Aorta (tissue), 5 donors: ENCODE data around the gene EEF2K. TPM values are rescaled to one million over a fixed set of nuclear protein-coding genes. Genes with fewer than 3 reads are reported as not detected.

Experiments used
- ATAC-seq: fragments of 200-7000 bp; cut with Tn5 transposase; one replicate; pipeline ENCODE4 v1.9.1; 2022; ENCODE audit warnings: moderate library complexity; ENCODE audit not compliant: low FRiP score
- DNase-seq, 2 donors: peaks; one replicate each; pipeline ENCODE4 v3.0.0-alpha.2; 2020
- H3K27ac ChIP-seq, 2 donors: one replicate each; pipeline ENCODE4 v1.5.1; 2013; ENCODE audit warnings: low read length in 2 of 2, mild to moderate bottlenecking in 2 of 2, moderate library complexity in 2 of 2, control low read depth in 1 of 2, inconsistent platforms in 1 of 2, low read depth in 1 of 2
- H3K27me3 ChIP-seq, 2 donors: one replicate each; pipeline ENCODE4 v1.6.1; 2013; ENCODE audit warnings: control low read depth in 1 of 2, low read length in 1 of 2, mild to moderate bottlenecking in 1 of 2, moderate library complexity in 1 of 2; ENCODE audit not compliant: insufficient read depth in 2 of 2, control insufficient read depth in 1 of 2
- H3K36me3 ChIP-seq, 2 donors: one replicate each; pipeline ENCODE4 v1.6.1; 2013; ENCODE audit warnings: control low read depth in 1 of 2, low read length in 1 of 2, mild to moderate bottlenecking in 1 of 2; ENCODE audit not compliant: insufficient read depth in 2 of 2, control insufficient read depth in 1 of 2
- H3K4me1 ChIP-seq, 2 donors: one replicate each; pipeline ENCODE4 v1.6.1; 2013; ENCODE audit warnings: low read length in 2 of 2, control low read depth in 1 of 2, mild to moderate bottlenecking in 1 of 2, moderate library complexity in 1 of 2; ENCODE audit not compliant: insufficient read depth in 2 of 2, control insufficient read depth in 1 of 2
- H3K4me3 ChIP-seq, 2 donors: one replicate each; pipeline ENCODE4 v1.5.1; 2013; ENCODE audit warnings: low read length in 2 of 2, control low read depth in 1 of 2, mild to moderate bottlenecking in 1 of 2
- H3K9me3 ChIP-seq: one replicate; pipeline ENCODE4 v1.6.1; 2013; ENCODE audit warnings: mild to moderate bottlenecking, low read length; ENCODE audit not compliant: control insufficient read depth
- WGBS, 2 donors: extraction: QIAGEN DNeasy Blood & Tissue Kit; methylation state at CpG; one replicate each; pipeline ENCODE4 v1.1.7; 2013; 5-methylcytosine and 5-hydroxymethylcytosine counted together
- intact Hi-C, 2 donors: fragments of 100-400 bp; cut with DNase I; formaldehyde crosslinking; loops; one replicate each; pipeline versions ENCODE4 v1.14.2 to v1.15.0; 2022
- polyA plus RNA-seq, 2 donors: library from polyadenylated mRNA; stranded (reverse); fragments of 200-250 nt; gene quantifications; one replicate each; pipeline ENCODE4 v1.2.3, GENCODE V29; 2013
- total RNA-seq, 2 donors: library from RNA; stranded (reverse); fragmentation: NEBNext Ultra II Directional; extraction: Animal tissue kit (Norgen Biotek cat#: 25700); gene quantifications; one replicate each; pipeline ENCODE4 v1.2.1, GENCODE V29; 2021
- donor health status: healthy with polysubstance abuse.
- donor health status: Bipolar disorder and iron deficiency.
- donor health status: DM: no; HTN: no; CAD: no.
- donor health status: DM: no; HTN: no; CAD: no.
- donor health status: DM: yes; HTN: yes; CAD: no.

EEF2K gene
- total and polyA plus RNA-seq, 4 donors: 9.3 to 56.3 (median 26.3) TPM

DNA sequence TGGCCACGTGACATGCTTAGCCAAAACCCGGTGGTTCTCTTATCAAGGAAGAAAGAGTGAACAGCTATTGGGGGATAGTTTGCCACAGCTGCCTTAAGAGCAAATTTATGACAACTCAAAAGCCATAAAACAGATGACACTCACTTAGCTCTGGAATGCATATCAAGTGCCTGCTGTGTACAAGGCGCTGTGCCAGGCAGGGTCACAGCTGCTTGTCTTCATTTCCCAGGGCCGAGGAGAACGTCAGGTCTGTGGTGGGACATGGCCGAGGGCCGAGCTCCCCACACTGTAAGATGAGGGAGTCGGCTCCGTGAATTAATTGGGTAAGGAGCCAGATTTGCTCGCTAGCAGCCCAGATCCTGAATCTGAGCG, 14.0 kb downstream of the EEF2K start:
- no peak overlapping the region for H3K4me3 ChIP-seq
- WGBS, 2 donors: 70 to 74% methylated on average over 11 of the region's 11 CpGs
- no peaks in the 10 kb centered on the region for H3K36me3 ChIP-seq
- intact Hi-C loops: no loop called here
- H3K4me1 ChIP-seq: peaks cover 0 to 2% of the 10 kb centered on the region in 2 donors
- DNase-seq: no peak
- no peak for ATAC-seq
- H3K27ac ChIP-seq: peak overlapping the region in 1 of 2 donors; percentile 72
- H3K27me3 ChIP-seq: no peaks in the 10 kb centered on the region
- H3K9me3 ChIP-seq: no peaks in the 10 kb centered on the region

DNA sequence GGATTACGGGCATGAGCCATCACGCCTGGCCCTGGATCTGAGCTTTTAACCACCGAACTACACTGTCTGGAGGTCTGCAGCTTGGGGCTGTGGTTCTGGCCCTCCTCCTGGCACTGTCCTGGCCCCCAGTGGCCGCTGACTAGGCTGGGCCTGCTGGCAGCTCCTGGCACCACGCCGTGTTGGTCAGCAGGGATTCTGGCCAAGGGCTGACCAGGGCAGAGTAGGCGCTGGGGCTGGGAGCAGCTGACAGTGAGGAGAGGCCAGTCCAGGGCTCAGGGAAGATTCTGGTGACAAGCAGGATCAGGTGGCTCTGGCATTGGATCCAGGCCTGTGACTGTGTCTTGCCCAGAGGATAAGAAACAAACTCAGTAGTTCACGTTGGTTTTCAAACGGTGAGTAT, 14.6 kb downstream of the EEF2K start:
- ATAC-seq: peak; percentile 83
- peaks cover 0 to 2% of the 10 kb centered on the region in 2 donors for H3K4me1 ChIP-seq
- WGBS, 2 donors: 9 to 10% methylated on average over 9 of the region's 9 CpGs

GRCh38 chr16:22222006-22222405, 15.9 kb downstream of the EEF2K start:
- intact Hi-C loops: no loop called here
- Histone ChIP-seq H3K27ac (no peak overlapping the region), H3K27me3 (no peaks in the 10 kb centered on the region), H3K36me3 (no peaks in the 10 kb centered on the region), H3K4me1 (no peaks in the 10 kb centered on the region), H3K4me3 (no peak overlapping the region), H3K9me3 (no peaks in the 10 kb centered on the region)
- ATAC-seq (no peak), DNase-seq (no peak)
- 96 to 98% methylated on average over 2 of the region's 2 CpGs for WGBS, 2 donors

More for the DNA sequence above, 14.6 kb downstream of the EEF2K start:
- peak overlapping the region; percentile 2 to 72 for H3K27ac ChIP-seq
- H3K36me3 ChIP-seq: no peaks in the 10 kb centered on the region
- peak; percentile 84 to 93 for DNase-seq
- H3K27me3 ChIP-seq: no peaks in the 10 kb centered on the region
- no peak overlapping the region for H3K4me3 ChIP-seq
- intact Hi-C loops: no loop called here
- H3K9me3 ChIP-seq: no peaks in the 10 kb centered on the region

DNA sequence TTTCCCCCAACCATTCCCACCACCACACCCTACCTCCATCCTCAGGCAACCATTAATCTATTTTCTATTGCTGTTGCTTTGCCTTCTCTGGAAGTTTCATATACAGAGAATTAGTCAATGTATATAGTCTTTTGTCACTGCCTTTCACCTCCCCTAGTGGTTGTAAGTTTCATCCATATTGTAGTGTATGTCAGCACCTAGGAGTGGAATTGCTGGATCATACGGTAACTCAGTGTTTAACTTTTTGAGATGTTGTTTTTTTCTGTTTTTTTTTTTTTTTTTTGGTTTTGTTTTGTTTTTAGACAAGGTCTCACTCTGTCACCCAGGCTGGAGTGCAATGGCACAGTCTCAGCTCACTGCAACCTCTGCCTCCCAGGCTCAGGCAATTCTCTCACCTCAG, 16.9 kb downstream of the EEF2K start:
- Histone ChIP-seq H3K4me3 (no peak overlapping the region), H3K4me1 (no peaks in the 10 kb centered on the region), H3K9me3 (no peaks in the 10 kb centered on the region), H3K27me3 (no peaks in the 10 kb centered on the region), H3K36me3 (no peaks in the 10 kb centered on the region), H3K27ac (no peak overlapping the region)
- DNase-seq (no peak), ATAC-seq (no peak)
- WGBS, 2 donors: 57 to 65% methylated on average over 1 of the region's 1 CpG
- intact Hi-C loops: no loop called here

- 4 to 14% methylated on average over 7 of the region's 7 CpGs for WGBS, 2 donors
- Histone ChIP-seq H3K4me1 (no peaks in the 10 kb centered on the region), H3K27ac (peak overlapping the region in 1 of 2 donors; percentile 10), H3K27me3 (no peaks in the 10 kb centered on the region), H3K4me3 (no peak overlapping the region), H3K9me3 (no peaks in the 10 kb centered on the region), H3K36me3 (peaks cover 0 to 4% of the 10 kb centered on the region in 2 donors)
- intact Hi-C loops: no loop called here
- DNase-seq (peak in 1 of 2 donors; percentile 83), ATAC-seq (no peak)
Observed at GRCh38 chr16:22225060-22225459, 19.0 kb downstream of the EEF2K start.

DNA sequence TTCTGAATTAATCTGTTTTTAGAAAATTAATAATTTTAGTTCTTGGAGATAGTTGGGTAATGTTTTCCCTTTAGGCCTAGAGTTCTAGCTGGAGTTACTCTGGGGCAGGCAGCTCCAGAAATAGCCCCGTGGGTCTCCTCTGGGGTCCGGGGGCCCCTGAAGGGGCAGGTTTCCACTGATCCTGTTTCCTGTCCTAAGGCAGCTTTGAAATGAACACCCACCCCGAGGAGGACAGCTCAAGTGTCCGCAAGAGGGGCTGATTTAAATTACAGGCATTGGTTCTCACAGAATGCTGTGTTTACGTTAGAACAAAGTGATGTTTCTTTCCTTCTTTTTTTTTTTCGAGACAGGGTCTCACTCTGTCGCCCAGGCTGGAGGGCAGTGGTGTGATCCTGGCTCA, 23.8 kb downstream of the EEF2K start:
- H3K36me3 ChIP-seq: peaks cover 0 to 4% of the 10 kb centered on the region in 2 donors
- no peaks in the 10 kb centered on the region for H3K27me3 ChIP-seq
- intact Hi-C loops: no loop called here
- H3K9me3 ChIP-seq: no peaks in the 10 kb centered on the region
- ATAC-seq: no peak
- DNase-seq: no peak
- H3K4me1 ChIP-seq: no peaks in the 10 kb centered on the region
- 40 to 49% methylated on average over 7 of the region's 7 CpGs for WGBS, 2 donors
- no peak overlapping the region for H3K4me3 ChIP-seq
- H3K27ac ChIP-seq: no peak overlapping the region

DNA sequence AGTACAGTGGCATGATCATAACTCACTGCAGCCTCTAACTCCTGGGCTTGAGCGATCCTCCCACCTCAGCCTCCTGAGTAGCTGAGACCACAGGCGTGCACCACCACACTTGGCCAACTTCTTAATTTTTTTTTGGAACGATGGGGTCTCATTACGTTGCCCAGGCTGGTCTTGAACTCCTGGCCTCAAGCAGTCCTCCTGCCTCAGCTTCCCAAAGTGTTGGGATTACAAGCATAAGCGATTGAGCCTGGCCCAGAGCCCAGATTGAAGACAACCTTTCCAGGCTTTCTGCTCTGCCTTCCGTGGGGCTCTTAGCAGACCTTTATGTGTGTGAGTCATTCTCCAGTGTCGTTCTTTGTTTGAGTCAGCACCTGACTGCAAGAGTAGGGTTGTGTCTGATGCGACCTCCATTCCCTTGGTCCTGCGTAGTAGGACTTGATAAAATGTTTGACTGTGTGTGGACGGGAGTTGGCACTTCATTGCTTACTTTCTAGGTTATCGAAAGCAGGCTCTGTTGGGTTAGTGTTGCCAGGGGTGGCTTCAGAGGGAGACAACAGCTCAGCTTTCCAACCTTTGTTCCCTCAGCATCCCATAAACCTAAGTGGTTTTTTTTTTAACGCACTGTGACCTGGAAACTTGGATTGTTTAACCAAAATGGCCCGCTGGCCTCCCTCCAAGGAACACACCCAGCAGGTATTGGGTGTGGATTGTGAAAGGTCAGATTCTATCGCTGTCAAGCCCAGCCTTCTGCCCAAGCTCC, 26.4 kb downstream of the EEF2K start:
- ATAC-seq: no peak
- no peaks in the 10 kb centered on the region for H3K4me1 ChIP-seq
- H3K4me3 ChIP-seq: no peak overlapping the region
- intact Hi-C loops: no loop called here
- peaks cover 0 to 4% of the 10 kb centered on the region in 2 donors for H3K36me3 ChIP-seq
- peak overlapping the region in 1 of 2 donors; percentile 17 for H3K27ac ChIP-seq
- H3K27me3 ChIP-seq: no peaks in the 10 kb centered on the region
- DNase-seq: no peak
- no peaks in the 10 kb centered on the region for H3K9me3 ChIP-seq
- WGBS, 2 donors: 70 to 75% methylated on average over 14 of the region's 14 CpGs

DNA sequence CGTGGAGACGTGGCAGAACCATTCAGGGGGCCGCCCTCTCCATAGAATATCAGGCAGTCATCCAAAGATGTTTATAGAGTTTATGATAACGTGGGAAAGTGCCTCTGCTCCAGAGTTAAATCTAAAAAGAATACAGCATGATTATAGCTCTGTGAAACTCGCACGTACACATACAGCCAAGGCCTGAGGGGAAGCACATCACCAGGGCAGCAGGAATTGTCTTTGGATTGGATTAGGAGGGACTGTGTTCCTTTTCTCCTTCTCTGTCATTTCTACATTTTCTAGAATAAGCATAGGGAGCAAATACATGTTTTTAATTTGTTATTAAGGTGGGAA, 26.9 kb downstream of the EEF2K start:
- Histone ChIP-seq H3K36me3 (peaks cover 0 to 4% of the 10 kb centered on the region in 2 donors), H3K27me3 (no peaks in the 10 kb centered on the region), H3K9me3 (no peaks in the 10 kb centered on the region), H3K27ac (no peak overlapping the region), H3K4me3 (no peak overlapping the region), H3K4me1 (no peaks in the 10 kb centered on the region)
- intact Hi-C loops: no loop called here
- no peak for DNase-seq
- ATAC-seq: no peak
- 53 to 67% methylated on average over 6 of the region's 6 CpGs for WGBS, 2 donors
